ENCODE results near the gene TBC1D4. TPM values are rescaled to one million over a fixed set of nuclear protein-coding genes. Genes with fewer than 3 reads are reported as not detected.
A peak's percentile ranks its signal among the peaks of the same experiment; 100 is the strongest.

The TBC1D4 gene
- total RNA-seq, 1 donor from 2014 or later, result 26.1 TPM

DNA sequence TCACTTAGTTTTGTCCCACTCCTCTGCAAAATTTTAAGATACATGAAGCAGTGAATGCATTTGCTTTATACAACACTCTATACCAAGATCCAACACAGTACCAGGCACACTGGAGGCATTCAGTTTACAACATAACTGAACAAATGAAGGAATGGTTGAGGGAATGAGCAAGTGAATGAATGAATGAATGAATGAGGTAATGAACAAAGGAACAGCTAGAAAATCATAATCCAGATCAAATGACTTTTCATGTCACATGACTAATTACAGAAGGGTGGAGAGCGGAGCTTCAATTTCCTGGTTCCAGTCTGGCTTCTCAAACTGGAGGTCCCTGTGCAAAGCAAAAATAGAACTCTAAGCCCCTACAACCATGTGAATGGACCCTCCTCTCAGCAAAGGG, 16.7 kb downstream of the TBC1D4 start:
- H3K27ac ChIP-seq, result no peak overlapping the region
- ATAC-seq (no peak), DNase-seq (no peak)
- no peaks in the 10 kb centered on the region for H3K27me3 ChIP-seq
- intact Hi-C loops (cut with DNase I), result no loop called here
- H3K4me3 ChIP-seq, result no peak overlapping the region
- no peaks in the 10 kb centered on the region for H3K9me3 ChIP-seq
- peaks cover 4% of the 10 kb centered on the region for H3K4me1 ChIP-seq
- TF ChIP-seq, protein P1, sequence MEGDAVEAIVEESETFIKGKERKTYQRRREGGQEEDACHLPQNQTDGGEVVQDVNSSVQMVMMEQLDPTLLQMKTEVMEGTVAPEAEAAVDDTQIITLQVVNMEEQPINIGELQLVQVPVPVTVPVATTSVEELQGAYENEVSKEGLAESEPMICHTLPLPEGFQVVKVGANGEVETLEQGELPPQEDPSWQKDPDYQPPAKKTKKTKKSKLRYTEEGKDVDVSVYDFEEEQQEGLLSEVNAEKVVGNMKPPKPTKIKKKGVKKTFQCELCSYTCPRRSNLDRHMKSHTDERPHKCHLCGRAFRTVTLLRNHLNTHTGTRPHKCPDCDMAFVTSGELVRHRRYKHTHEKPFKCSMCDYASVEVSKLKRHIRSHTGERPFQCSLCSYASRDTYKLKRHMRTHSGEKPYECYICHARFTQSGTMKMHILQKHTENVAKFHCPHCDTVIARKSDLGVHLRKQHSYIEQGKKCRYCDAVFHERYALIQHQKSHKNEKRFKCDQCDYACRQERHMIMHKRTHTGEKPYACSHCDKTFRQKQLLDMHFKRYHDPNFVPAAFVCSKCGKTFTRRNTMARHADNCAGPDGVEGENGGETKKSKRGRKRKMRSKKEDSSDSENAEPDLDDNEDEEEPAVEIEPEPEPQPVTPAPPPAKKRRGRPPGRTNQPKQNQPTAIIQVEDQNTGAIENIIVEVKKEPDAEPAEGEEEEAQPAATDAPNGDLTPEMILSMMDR (IDR thresholded peaks at IDR 0.05), result no peak
- no peaks in the 10 kb centered on the region for H3K36me3 ChIP-seq

DNA sequence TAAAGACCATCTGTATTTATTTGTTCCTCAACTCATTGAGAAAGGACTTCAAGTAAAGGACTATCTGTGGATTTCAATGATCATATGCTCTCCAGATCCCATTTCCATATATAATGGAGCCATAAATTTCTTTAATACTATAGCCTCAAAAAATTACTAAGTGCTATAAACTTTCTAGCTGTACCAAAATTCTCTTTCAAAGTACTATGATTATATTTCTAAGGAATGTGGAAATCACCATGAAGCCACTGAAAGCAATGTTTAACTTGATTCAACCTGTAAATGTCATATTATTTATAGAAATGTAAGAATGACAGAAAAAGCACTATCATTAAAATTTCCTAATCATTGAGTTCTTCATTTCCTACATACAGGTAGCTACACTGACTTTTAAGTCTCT, 20.7 kb downstream of the TBC1D4 start:
- ATAC-seq, result no peak
- intact Hi-C loops (cut with DNase I), result no loop called here
- Histone ChIP-seq H3K36me3 (no peaks in the 10 kb centered on the region), H3K9me3 (no peaks in the 10 kb centered on the region), H3K27me3 (no peaks in the 10 kb centered on the region), H3K4me3 (no peak overlapping the region), H3K4me1 (no peaks in the 10 kb centered on the region), H3K27ac (no peak overlapping the region)
- no peak for DNase-seq
- TF ChIP-seq, protein P1 (IDR thresholded peaks at IDR 0.05), result no peak

GRCh38 chr13:75460644-75461043, 21.3 kb downstream of the TBC1D4 start:
- Histone ChIP-seq H3K27me3 (no peaks in the 10 kb centered on the region), H3K4me3 (no peak overlapping the region), H3K4me1 (no peaks in the 10 kb centered on the region), H3K27ac (no peak overlapping the region), H3K9me3 (no peaks in the 10 kb centered on the region), H3K36me3 (no peaks in the 10 kb centered on the region)
- no peak for ATAC-seq
- TF ChIP-seq, protein P1 (IDR thresholded peaks at IDR 0.05), result no peak
- intact Hi-C loops (cut with DNase I), result no loop called here
- no peak for DNase-seq

DNA sequence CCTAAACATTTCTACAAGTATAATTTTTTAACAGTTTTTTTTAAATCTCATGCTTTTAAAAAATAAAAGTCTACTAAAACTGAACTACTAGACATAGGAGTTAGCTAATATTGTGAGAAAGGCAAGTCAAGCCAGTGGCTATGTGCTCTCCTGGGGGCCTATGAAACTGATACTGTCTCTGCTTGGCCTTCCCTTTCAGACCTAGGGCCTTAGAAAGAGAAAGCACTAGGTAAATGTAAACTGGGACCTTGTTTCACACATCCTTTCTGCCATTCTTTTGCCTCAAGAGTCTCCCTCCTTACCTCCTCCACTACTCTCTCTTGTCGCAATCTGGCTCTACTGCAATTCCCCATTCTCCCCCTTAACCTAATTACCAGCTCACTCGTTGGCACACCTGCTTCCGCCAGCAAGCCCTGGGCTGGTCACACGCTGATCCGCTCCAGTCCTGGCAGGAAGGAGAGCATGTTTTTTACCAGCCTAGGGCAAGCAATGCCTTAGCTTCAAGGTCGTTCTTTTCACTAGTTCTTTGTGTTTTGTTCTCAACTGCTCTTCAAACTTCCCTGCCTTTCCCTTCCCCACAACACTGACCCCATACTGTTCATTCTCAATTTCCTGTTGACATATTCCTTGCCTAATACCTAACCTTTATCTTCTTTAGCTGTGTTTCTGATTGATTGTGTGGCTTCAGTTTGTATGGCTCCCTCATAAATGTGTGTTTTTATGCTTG, 23.1 kb downstream of the TBC1D4 start:
- ATAC-seq, result peak; percentile 95

DNA sequence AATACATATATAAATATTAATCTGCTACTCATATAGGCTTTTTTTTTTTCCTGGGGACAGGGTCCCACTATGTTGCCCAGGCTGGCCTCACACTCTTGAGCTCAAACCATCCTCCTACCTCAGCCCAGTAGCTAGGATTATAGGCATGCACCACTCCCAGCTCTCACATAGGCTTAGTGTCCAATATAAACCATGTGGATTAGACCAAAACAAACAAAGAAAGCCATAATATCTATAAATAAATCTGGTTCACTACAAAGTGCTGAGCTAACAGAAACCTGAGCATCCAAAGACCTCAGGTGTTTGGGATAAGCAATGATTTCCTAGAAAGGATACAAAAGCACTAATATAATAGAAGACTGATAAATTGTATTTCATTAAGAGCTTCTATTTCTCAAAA, 26.0 kb downstream of the TBC1D4 start:
- no peak for ATAC-seq
- TF ChIP-seq, protein P1 (IDR thresholded peaks at IDR 0.05), result no peak
- Histone ChIP-seq H3K4me3 (no peak overlapping the region), H3K4me1 (no peaks in the 10 kb centered on the region), H3K27ac (no peak overlapping the region), H3K9me3 (no peaks in the 10 kb centered on the region), H3K36me3 (no peaks in the 10 kb centered on the region), H3K27me3 (no peaks in the 10 kb centered on the region)
- DNase-seq, result no peak
- intact Hi-C loops (cut with DNase I), result no loop called here

More for the DNA sequence above, 23.1 kb downstream of the TBC1D4 start:
- Histone ChIP-seq H3K36me3 (no peaks in the 10 kb centered on the region), H3K4me1 (no peaks in the 10 kb centered on the region), H3K4me3 (no peak overlapping the region), H3K27me3 (no peaks in the 10 kb centered on the region), H3K27ac (peak overlapping the region; percentile 27), H3K9me3 (no peaks in the 10 kb centered on the region)
- TF ChIP-seq, protein P1 (IDR thresholded peaks at IDR 0.05), result no peak
- intact Hi-C loops (cut with DNase I), result no loop called here
- DNase-seq, result peak; percentile 77
